Measurements from ENCODE around the gene ZFYVE21. TPM values are rescaled to one million over a fixed set of nuclear protein-coding genes. Genes with fewer than 3 reads are reported as not detected.

The ZFYVE21 gene
- total RNA-seq, 1 experiment from 2014 or later = 66.2 TPM

- peaks cover 83% of the 10 kb centered on the region for H3K36me3 Mint-ChIP-seq (ENCODE audit: insufficient read depth, unreplicated experiment)
- no peak overlapping the region for H3K27ac Mint-ChIP-seq (ENCODE audit: unreplicated experiment)
- no peaks in the 10 kb centered on the region for H3K27me3 ChIP-seq (replicated peaks; ENCODE audit: control insufficient read depth, insufficient read depth, low read length)
- no peaks in the 10 kb centered on the region; the same call in 1 of the 2 replicates for H3K36me3 ChIP-seq (ENCODE audit: control insufficient read depth, insufficient read depth, low read length)
- H3K4me1 Mint-ChIP-seq (ENCODE audit: low read depth, unreplicated experiment) = no peaks in the 10 kb centered on the region
- CTCF ChIA-PET = no interaction called here
- H3K4me1 ChIP-seq = no peaks in the 10 kb centered on the region
- no peak for TF ChIP-seq CTCF (IDR thresholded peaks at IDR 0.05; ENCODE audit: insufficient read depth in 1 of 2, low read depth in 1 of 2, low read length in 1 of 2, severe bottlenecking in 1 of 2, unreplicated experiment in 1 of 2)
- intact Hi-C loops (cut with micrococcal nuclease; ENCODE audit: unreplicated experiment) = no loop called here
- no peak for DNase-seq
- H3K9me3 ChIP-seq = no peaks in the 10 kb centered on the region
- H3K9me3 Mint-ChIP-seq (ENCODE audit: unreplicated experiment) = no peaks in the 10 kb centered on the region
- BruUV-seq (replicated peaks) = no TSS peak
- H3K4me3 ChIP-seq (ENCODE audit: low read depth, low read length) = no peak overlapping the region
- H3K4me3 Mint-ChIP-seq (ENCODE audit: unreplicated experiment) = no peak overlapping the region
- POLR2A ChIA-PET = no interaction called here
- H3K27me3 Mint-ChIP-seq (ENCODE audit: insufficient read depth, unreplicated experiment) = no peaks in the 10 kb centered on the region
Observed at GRCh38 chr14:103700753-103701490, 14.7 kb upstream of the ZFYVE21 start.

- Mint-ChIP-seq H3K9me3 (ENCODE audit: unreplicated experiment) (no peaks in the 10 kb centered on the region), H3K27me3 (ENCODE audit: insufficient read depth, unreplicated experiment) (no peaks in the 10 kb centered on the region), H3K27ac (ENCODE audit: unreplicated experiment) (peak overlapping the region; percentile 6), H3K4me1 (ENCODE audit: low read depth, unreplicated experiment) (no peaks in the 10 kb centered on the region), H3K36me3 (ENCODE audit: insufficient read depth, unreplicated experiment) (peaks cover 80% of the 10 kb centered on the region), H3K4me3 (ENCODE audit: unreplicated experiment) (no peak overlapping the region)
- no peaks in the 10 kb centered on the region; the same call in 1 of the 2 replicates for H3K36me3 ChIP-seq (ENCODE audit: control insufficient read depth, insufficient read depth, low read length)
- intact Hi-C loops (cut with micrococcal nuclease; ENCODE audit: unreplicated experiment) = no loop called here
- H3K4me1 ChIP-seq = no peaks in the 10 kb centered on the region
- ChIA-PET POLR2A (no interaction called here), CTCF (no interaction called here)
- no peak for DNase-seq
- no peak overlapping the region for H3K4me3 ChIP-seq (ENCODE audit: low read depth, low read length)
- no TSS peak for BruUV-seq (replicated peaks)
- no peak for TF ChIP-seq CTCF (IDR thresholded peaks at IDR 0.05; ENCODE audit: insufficient read depth in 1 of 2, low read depth in 1 of 2, low read length in 1 of 2, severe bottlenecking in 1 of 2, unreplicated experiment in 1 of 2)
- H3K27me3 ChIP-seq (replicated peaks; ENCODE audit: control insufficient read depth, insufficient read depth, low read length) = no peaks in the 10 kb centered on the region
- H3K9me3 ChIP-seq = no peaks in the 10 kb centered on the region
Observed at GRCh38 chr14:103702095-103702494, 13.5 kb upstream of the ZFYVE21 start.

GRCh38 chr14:103702497-103703432 is 12.8 kb upstream of the ZFYVE21 start:
- CTCF ChIA-PET = no interaction called here
- no peaks in the 10 kb centered on the region for H3K27me3 ChIP-seq (replicated peaks; ENCODE audit: control insufficient read depth, insufficient read depth, low read length)

More at GRCh38 chr14:103702497-103703432, 12.8 kb upstream of the ZFYVE21 start:
- H3K4me3 ChIP-seq (ENCODE audit: low read depth, low read length) = no peak overlapping the region
- POLR2A ChIA-PET = no interaction called here
- Mint-ChIP-seq H3K36me3 (ENCODE audit: insufficient read depth, unreplicated experiment) (peaks cover 74% of the 10 kb centered on the region), H3K4me3 (ENCODE audit: unreplicated experiment) (no peak overlapping the region), H3K27ac (ENCODE audit: unreplicated experiment) (peak overlapping the region; percentile 6), H3K9me3 (ENCODE audit: unreplicated experiment) (no peaks in the 10 kb centered on the region), H3K4me1 (ENCODE audit: low read depth, unreplicated experiment) (no peaks in the 10 kb centered on the region), H3K27me3 (ENCODE audit: insufficient read depth, unreplicated experiment) (no peaks in the 10 kb centered on the region)
- DNase-seq = no peak
- intact Hi-C loops (cut with micrococcal nuclease; ENCODE audit: unreplicated experiment) = no loop called here
- no TSS peak for BruUV-seq (replicated peaks)
- H3K9me3 ChIP-seq = no peaks in the 10 kb centered on the region
- no peak for TF ChIP-seq CTCF (IDR thresholded peaks at IDR 0.05; ENCODE audit: insufficient read depth in 1 of 2, low read depth in 1 of 2, low read length in 1 of 2, severe bottlenecking in 1 of 2, unreplicated experiment in 1 of 2)
- H3K36me3 ChIP-seq (ENCODE audit: control insufficient read depth, insufficient read depth, low read length) = no peaks in the 10 kb centered on the region; the same call in 1 of the 2 replicates
- no peaks in the 10 kb centered on the region for H3K4me1 ChIP-seq

Measured in Caco-2 (cell line).